ENCODE results near the gene PRPF40B. TPM values are rescaled to one million over a fixed set of nuclear protein-coding genes. Genes with fewer than 3 reads are reported as not detected.

The PRPF40B gene
- total RNA-seq, 4 donors from 2014 or later: 3.7 to 18.2 (median 15.5) TPM

GRCh38 chr12:49693931-49694444, 70.6 kb downstream of the PRPF40B start:
- no peak for DNase-seq

More at GRCh38 chr12:49693931-49694444, 70.6 kb downstream of the PRPF40B start:
- H3K36me3 ChIP-seq: no peaks in the 10 kb centered on the region
- H3K9me3 ChIP-seq: no peaks in the 10 kb centered on the region
- no peak for TF ChIP-seq POLR2A (IDR thresholded peaks at IDR 0.05)
- TF ChIP-seq CTCF (IDR thresholded peaks at IDR 0.05): no peak
- no peak overlapping the region for H3K4me3 ChIP-seq
- no peak overlapping the region for H3K27ac ChIP-seq
- H3K4me1 ChIP-seq: peaks cover 0 to 15% (median 5%) of the 10 kb centered on the region in 4 donors
- H3K27me3 ChIP-seq: no peaks in the 10 kb centered on the region

Small RNA genes lying within 50 kb of the gene (small RNA-seq; reads per million reads assigned to genes)
- 0 reads per million in 2 donors for gene HIGD1AP9
- gene POLR2KP1: 0 reads per million in 2 donors
- 0 reads per million in 2 donors for gene RNU6-834P

Other genes starting within 250 kb of the PRPF40B start
- gene KCNH3, start 84.5 kb upstream of the PRPF40B start, total RNA-seq: under 1 TPM in 2 of 4 donors, not detected in 2; 0.57 to 0.83 TPM
- gene MCRS1, start 55.4 kb upstream of the PRPF40B start, total RNA-seq: 100 to 1,000 TPM in 1 of 4 donors, 10 to 100 TPM in 3; 68.0 to 107 (median 85.6) TPM
- gene FAM186B, start 17.9 kb upstream of the PRPF40B start, total RNA-seq: 1 to 10 TPM in 1 of 4 donors, under 1 TPM in 1, not detected in 2; 0.35 to 1.0 TPM
- 10 to 100 TPM in 2 of 4 donors, 1 to 10 TPM in 2; 2.1 to 40.4 (median 8.2) TPM for gene FMNL3, start 83.8 kb downstream of the PRPF40B start, total RNA-seq
- 1,000 to 10,000 TPM in 1 of 4 donors, 100 to 1,000 TPM in 3; 104 to 1,479 (median 689) TPM for gene TMBIM6, start 118.0 kb downstream of the PRPF40B start, total RNA-seq
- 10 to 100 TPM in 1 of 4 donors, 1 to 10 TPM in 3; 3.3 to 16.5 (median 7.5) TPM for gene NCKAP5L, start 204.9 kb downstream of the PRPF40B start, total RNA-seq
- 1 to 10 TPM; 2.3 to 5.2 (median 3.1) TPM for gene BCDIN3D, start 219.5 kb downstream of the PRPF40B start, total RNA-seq